ENCODE results near the gene KRTAP12-1. TPM values are rescaled to one million over a fixed set of nuclear protein-coding genes. Genes with fewer than 3 reads are reported as not detected.

The KRTAP12-1 gene, protein sequence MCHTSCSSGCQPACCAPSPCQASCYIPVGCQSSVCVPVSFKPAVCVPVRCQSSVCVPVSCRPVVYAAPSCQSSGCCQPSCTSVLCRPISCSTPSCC
- total RNA-seq, result not detected in 3 replicates

- H3K4me1 Mint-ChIP-seq, result peaks cover 5% of the 10 kb centered on the region
Measured at GRCh38 chr21:44681861-44682579, at the start of gene KRTAP12-1. Gene KRTAP12-1 (minus strand): TSS chr21:44682163. CDS start chr21:44682123, 40 bp downstream.

GRCh38 chr21:44730951-44731579 is 49.1 kb upstream of the KRTAP12-1 start:
- TF ChIP-seq, protein P1, sequence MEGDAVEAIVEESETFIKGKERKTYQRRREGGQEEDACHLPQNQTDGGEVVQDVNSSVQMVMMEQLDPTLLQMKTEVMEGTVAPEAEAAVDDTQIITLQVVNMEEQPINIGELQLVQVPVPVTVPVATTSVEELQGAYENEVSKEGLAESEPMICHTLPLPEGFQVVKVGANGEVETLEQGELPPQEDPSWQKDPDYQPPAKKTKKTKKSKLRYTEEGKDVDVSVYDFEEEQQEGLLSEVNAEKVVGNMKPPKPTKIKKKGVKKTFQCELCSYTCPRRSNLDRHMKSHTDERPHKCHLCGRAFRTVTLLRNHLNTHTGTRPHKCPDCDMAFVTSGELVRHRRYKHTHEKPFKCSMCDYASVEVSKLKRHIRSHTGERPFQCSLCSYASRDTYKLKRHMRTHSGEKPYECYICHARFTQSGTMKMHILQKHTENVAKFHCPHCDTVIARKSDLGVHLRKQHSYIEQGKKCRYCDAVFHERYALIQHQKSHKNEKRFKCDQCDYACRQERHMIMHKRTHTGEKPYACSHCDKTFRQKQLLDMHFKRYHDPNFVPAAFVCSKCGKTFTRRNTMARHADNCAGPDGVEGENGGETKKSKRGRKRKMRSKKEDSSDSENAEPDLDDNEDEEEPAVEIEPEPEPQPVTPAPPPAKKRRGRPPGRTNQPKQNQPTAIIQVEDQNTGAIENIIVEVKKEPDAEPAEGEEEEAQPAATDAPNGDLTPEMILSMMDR (IDR thresholded peaks at IDR 0.05; ENCODE audit: unreplicated experiment), result no peak
- Mint-ChIP-seq H3K36me3 (no peaks in the 10 kb centered on the region), H3K4me3 (no peak overlapping the region), H3K4me1 (no peaks in the 10 kb centered on the region), H3K27ac (no peak overlapping the region), H3K27me3 (ENCODE audit: low read depth) (peaks cover 33% of the 10 kb centered on the region), H3K9me3 (peaks cover 6% of the 10 kb centered on the region)
- DNase-seq (ENCODE audit: low spot score in 2 of 2, unreplicated experiment in 2 of 2), result no peak

More at GRCh38 chr21:44681861-44682579, at the start of gene KRTAP12-1:
- no peaks in the 10 kb centered on the region for H3K36me3 Mint-ChIP-seq
- H3K27ac Mint-ChIP-seq, result no peak within 1 kb of the TSS
- TF ChIP-seq, protein P1 (IDR thresholded peaks at IDR 0.05; ENCODE audit: unreplicated experiment), result no peak
- H3K27me3 Mint-ChIP-seq (ENCODE audit: low read depth), result peaks cover 64% of the 10 kb centered on the region
- DNase-seq (ENCODE audit: low spot score in 2 of 2, unreplicated experiment in 2 of 2), result peak in 1 of 2 experiments; percentile 22
- H3K4me3 Mint-ChIP-seq, result no peak within 1 kb of the TSS
- no peaks in the 10 kb centered on the region for H3K9me3 Mint-ChIP-seq

DNA sequence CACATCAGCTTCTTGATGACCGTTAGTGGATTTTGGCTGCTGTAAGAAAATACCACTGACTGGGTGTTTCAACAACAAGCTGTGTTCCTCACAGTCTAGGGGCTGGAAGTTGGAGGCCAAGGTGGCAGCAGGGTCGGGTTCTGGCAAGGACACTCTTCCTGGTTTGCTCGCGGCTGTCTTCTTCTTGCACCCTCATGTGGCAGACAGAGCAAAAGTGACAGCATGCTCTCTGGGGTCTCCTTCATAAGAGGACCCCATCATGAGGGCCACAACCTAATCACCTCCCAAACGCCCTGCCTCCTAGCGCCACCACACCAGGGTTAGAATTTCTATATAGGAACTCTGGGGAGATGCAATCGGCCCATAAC is 48.0 kb upstream of the KRTAP12-1 start:
- H3K4me3 Mint-ChIP-seq, result no peak overlapping the region
- TF ChIP-seq, protein P1 (IDR thresholded peaks at IDR 0.05; ENCODE audit: unreplicated experiment), result no peak
- no peak for DNase-seq (ENCODE audit: low spot score in 2 of 2, unreplicated experiment in 2 of 2)
- H3K27me3 Mint-ChIP-seq (ENCODE audit: low read depth), result peaks cover 43% of the 10 kb centered on the region
- no peak overlapping the region for H3K27ac Mint-ChIP-seq
- no peaks in the 10 kb centered on the region for H3K36me3 Mint-ChIP-seq
- H3K9me3 Mint-ChIP-seq, result peaks cover 6% of the 10 kb centered on the region
- no peaks in the 10 kb centered on the region for H3K4me1 Mint-ChIP-seq

DNA sequence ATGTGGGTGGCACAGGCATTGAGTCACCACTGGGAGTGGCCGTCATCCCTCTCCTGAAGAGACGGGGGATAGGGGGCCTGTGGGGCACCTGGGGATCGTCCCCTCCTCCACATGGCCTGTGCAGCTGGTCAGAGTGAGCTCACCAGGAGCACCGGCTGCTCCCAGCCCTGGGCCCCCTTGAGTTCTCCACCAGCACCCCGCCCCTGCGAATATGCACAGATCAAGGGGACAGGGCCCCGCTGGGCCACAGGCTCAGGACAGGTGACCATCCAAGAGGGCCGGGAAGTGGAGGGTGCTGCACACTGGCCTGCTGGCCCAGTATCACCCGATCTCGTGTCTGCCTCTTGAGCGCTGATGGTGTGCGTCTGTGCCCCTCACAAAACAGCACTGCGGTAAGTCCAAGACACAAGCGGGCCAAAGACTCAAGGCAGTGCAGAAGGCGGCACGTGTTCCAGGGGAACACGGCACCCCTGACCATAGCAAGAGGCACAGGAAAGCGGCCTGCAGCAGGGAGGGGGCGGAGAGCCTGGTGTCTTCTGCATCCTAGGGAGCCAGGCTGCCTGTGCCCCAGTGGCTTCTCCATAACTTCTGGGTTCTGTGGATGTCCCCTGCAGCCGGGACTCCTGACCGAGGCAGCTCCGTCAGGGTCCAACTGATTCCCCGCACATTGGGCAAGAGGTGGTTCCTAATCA is 47.5 kb upstream of the KRTAP12-1 start:
- Mint-ChIP-seq H3K4me1 (no peaks in the 10 kb centered on the region), H3K4me3 (no peak overlapping the region), H3K36me3 (no peaks in the 10 kb centered on the region), H3K9me3 (peaks cover 6% of the 10 kb centered on the region), H3K27ac (no peak overlapping the region), H3K27me3 (ENCODE audit: low read depth) (peaks cover 46% of the 10 kb centered on the region)
- DNase-seq (ENCODE audit: low spot score in 2 of 2, unreplicated experiment in 2 of 2), result no peak
- TF ChIP-seq, protein P1 (IDR thresholded peaks at IDR 0.05; ENCODE audit: unreplicated experiment), result no peak

GRCh38 chr21:44728716-44729115 is 46.8 kb upstream of the KRTAP12-1 start:
- H3K36me3 Mint-ChIP-seq, result no peaks in the 10 kb centered on the region
- no peak for DNase-seq (ENCODE audit: low spot score in 2 of 2, unreplicated experiment in 2 of 2)
- peaks cover 48% of the 10 kb centered on the region for H3K27me3 Mint-ChIP-seq (ENCODE audit: low read depth)
- no peaks in the 10 kb centered on the region for H3K4me1 Mint-ChIP-seq
- H3K27ac Mint-ChIP-seq, result no peak overlapping the region
- no peak overlapping the region for H3K4me3 Mint-ChIP-seq
- TF ChIP-seq, protein P1 (IDR thresholded peaks at IDR 0.05; ENCODE audit: unreplicated experiment), result no peak
- peaks cover 6% of the 10 kb centered on the region for H3K9me3 Mint-ChIP-seq

All from mesothelial cell of epicardium (in vitro differentiated cells).